HG03460 (cell line): Measurements from ENCODE around the gene RASSF5.
"Not testable (repeated sequence)": the region's sequence is repeated elsewhere in the genome, so short reads cannot be mapped to it uniquely, and the experiment has no call there.

ENCODE experiments used
- ATAC-seq: cut with Tn5 transposase; IDR thresholded peaks from one replicate; pipeline ENCODE4 v1.9.1; 2021; ENCODE audit not compliant: unreplicated experiment

Gene RASSF5

GRCh38 chr1:206626396-206626795 lies 119.1 kb downstream of the RASSF5 start:
- not testable (repeated sequence) for ATAC-seq

GRCh38 chr1:206628916-206629315 lies 121.6 kb downstream of the RASSF5 start:
- no peak for ATAC-seq

- peak; percentile 40 for ATAC-seq
These were observed 123.8 kb downstream of the RASSF5 start for GRCh38 chr1:206631085-206631509.

GRCh38 chr1:206633708-206634121 lies 126.4 kb downstream of the RASSF5 start:
- no peak for ATAC-seq

GRCh38 chr1:206634365-206635079 lies 127.2 kb downstream of the RASSF5 start:
- ATAC-seq, result no peak

- peak; percentile 90 for ATAC-seq
These were observed 128.0 kb downstream of the RASSF5 start, which contains the start of gene DYRK3 for GRCh38 chr1:206635080-206635977. Gene DYRK3 (plus strand): TSS chr1:206635536. CDS start chr1:206635704, 168 bp downstream.

GRCh38 chr1:206635978-206636345 lies 128.6 kb downstream of the RASSF5 start:
- peak; percentile 9 for ATAC-seq

GRCh38 chr1:206636671-206637070 lies 129.3 kb downstream of the RASSF5 start:
- ATAC-seq, result no peak

GRCh38 chr1:206637605-206638004 lies 130.3 kb downstream of the RASSF5 start:
- no peak for ATAC-seq
